Prostate gland (tissue), 2 donors: ENCODE results near the gene ATAD2B. TPM values are rescaled to one million over a fixed set of nuclear protein-coding genes. Genes with fewer than 3 reads are reported as not detected.

Experiments
- DNase-seq: peaks from one replicate; pipeline ENCODE4 v3.0.0-alpha.2; 2019; ENCODE audit warnings: low spot score
- H3K27ac ChIP-seq, 2 donors: fragments of 200-600 bp; sonication (generic); 2 replicates each; pipeline ENCODE4 v1.5.1; 2017 to 2019
- H3K27me3 ChIP-seq: fragments of 200-600 bp; sonication (generic); replicated peaks from 2 replicates; pipeline ENCODE4 v1.5.1; 2019; ENCODE audit not compliant: insufficient read depth
- H3K36me3 ChIP-seq, 2 donors: fragments of 200-600 bp; sonication (generic); 1 replicate in 1 of 2; 2 replicates in 1 of 2; pipeline versions ENCODE4 v1.5.1 to v1.8.1; 2017 to 2019
- H3K4me1 ChIP-seq: fragments of 200-600 bp; sonication (generic); replicated peaks from 2 replicates; pipeline ENCODE4 v1.5.1; 2019
- H3K4me3 ChIP-seq, 2 donors: fragments of 200-600 bp; sonication (generic); 2 replicates each; pipeline ENCODE4 v1.5.1; 2017 to 2019
- H3K9me3 ChIP-seq: fragments of 200-600 bp; sonication (generic); 2 replicates; pipeline ENCODE4 v1.5.1; 2017
- CTCF ChIP-seq, 4 experiments: fragments of 200-600 bp in 2 of 4; fragments of 450-650 bp in 2 of 4; sonication (generic) in 2 of 4; IDR thresholded peaks; 1 replicate in 3 of 4; 2 replicates in 1 of 4; pipeline ENCODE4 v1.5.1; 2016 to 2019; ENCODE audit warnings: antibody characterized with exemption in 4 of 4, mild to moderate bottlenecking in 2 of 4, moderate library complexity in 2 of 4
- POLR2A ChIP-seq: fragments of 450-650 bp; IDR thresholded peaks from one replicate; pipeline ENCODE4 v1.6.1; 2016; ENCODE audit warnings: antibody characterized with exemption, mild to moderate bottlenecking
- POLR2AphosphoS5 ChIP-seq: sonication (generic); formaldehyde crosslinking; IDR thresholded peaks from one replicate; pipeline ENCODE4 v1.6.1; 2017; ENCODE audit warnings: antibody characterized with exemption
- WGBS: methylation state at CpG from one replicate; pipeline ENCODE4 v1.1.5; 2018; 5-methylcytosine and 5-hydroxymethylcytosine counted together
- intact Hi-C: fragments of 100-400 bp; cut with DNase I; formaldehyde crosslinking; loops from one replicate; pipeline ENCODE4 v1.14.2; 2022
- total RNA-seq, 2 donors: library from RNA; depleted of rRNA; stranded (reverse); fragments of >200 nt; gene quantifications; one replicate each; pipeline ENCODE4 v1.1.0, GENCODE V29; 2016

ATAD2B gene
- total RNA-seq, 2 donors from 2014 or later = 12.2 to 16.9 TPM

GRCh38 chr2:23803965-23804542 lies 122.9 kb downstream of the ATAD2B start:
- no peaks in the 10 kb centered on the region for H3K27me3 ChIP-seq
- H3K36me3 ChIP-seq = no peaks in the 10 kb centered on the region
- H3K4me3 ChIP-seq = no peak overlapping the region
- no peaks in the 10 kb centered on the region for H3K9me3 ChIP-seq
- H3K4me1 ChIP-seq = no peaks in the 10 kb centered on the region
- TF ChIP-seq POLR2A = no peak
- no peak for TF ChIP-seq POLR2AphosphoS5
- no peak for TF ChIP-seq CTCF (IDR thresholded peaks at IDR 0.05)
- intact Hi-C loops = no loop called here
- H3K27ac ChIP-seq = no peak overlapping the region
- no peak for DNase-seq
- WGBS = 57% methylated on average over 5 of the region's 5 CpGs

- DNase-seq = no peak
- H3K9me3 ChIP-seq = no peaks in the 10 kb centered on the region
- no peaks in the 10 kb centered on the region for H3K27me3 ChIP-seq
- no peak overlapping the region for H3K27ac ChIP-seq
- WGBS = 76% methylated on average over 5 of the region's 5 CpGs
- no peak overlapping the region for H3K4me3 ChIP-seq
- no peaks in the 10 kb centered on the region for H3K4me1 ChIP-seq
- no peak for TF ChIP-seq CTCF (IDR thresholded peaks at IDR 0.05)
- TF ChIP-seq POLR2AphosphoS5 = no peak
- no peak for TF ChIP-seq POLR2A
- intact Hi-C loops = no loop called here
- H3K36me3 ChIP-seq = no peaks in the 10 kb centered on the region
Observed at GRCh38 chr2:23803264-23803964, 123.5 kb downstream of the ATAD2B start.

GRCh38 chr2:23801396-23801795 lies 125.5 kb downstream of the ATAD2B start:
- no peaks in the 10 kb centered on the region for H3K36me3 ChIP-seq
- no peaks in the 10 kb centered on the region for H3K27me3 ChIP-seq
- H3K4me1 ChIP-seq = no peaks in the 10 kb centered on the region
- H3K4me3 ChIP-seq = no peak overlapping the region
- DNase-seq = no peak
- no peaks in the 10 kb centered on the region for H3K9me3 ChIP-seq
- WGBS = 62% methylated on average over 1 of the region's 1 CpG
- no peak overlapping the region for H3K27ac ChIP-seq
- intact Hi-C loops = no loop called here
- no peak for TF ChIP-seq POLR2A
- no peak for TF ChIP-seq CTCF (IDR thresholded peaks at IDR 0.05)
- no peak for TF ChIP-seq POLR2AphosphoS5

GRCh38 chr2:23794234-23794633 lies 132.7 kb downstream of the ATAD2B start:
- H3K27ac ChIP-seq = no peak overlapping the region
- intact Hi-C loops = no loop called here
- H3K4me3 ChIP-seq = no peak overlapping the region
- TF ChIP-seq POLR2AphosphoS5 (no peak), POLR2A (no peak), CTCF (IDR thresholded peaks at IDR 0.05) (no peak)
- H3K27me3 ChIP-seq = no peaks in the 10 kb centered on the region
- no peaks in the 10 kb centered on the region for H3K9me3 ChIP-seq
- no peaks in the 10 kb centered on the region for H3K4me1 ChIP-seq
- WGBS = 100% methylated on average over 1 of the region's 1 CpG
- no peak for DNase-seq
- H3K36me3 ChIP-seq = no peaks in the 10 kb centered on the region

GRCh38 chr2:23793476-23793875 lies 133.4 kb downstream of the ATAD2B start:
- DNase-seq = no peak
- TF ChIP-seq CTCF (IDR thresholded peaks at IDR 0.05) = no peak
- no peak for TF ChIP-seq POLR2A
- TF ChIP-seq POLR2AphosphoS5 = no peak
- H3K27ac ChIP-seq = no peak overlapping the region
- 78% methylated on average over 2 of the region's 2 CpGs for WGBS
- no peaks in the 10 kb centered on the region for H3K4me1 ChIP-seq
- no peaks in the 10 kb centered on the region for H3K9me3 ChIP-seq
- no peaks in the 10 kb centered on the region for H3K27me3 ChIP-seq
- intact Hi-C loops = no loop called here
- H3K36me3 ChIP-seq = no peaks in the 10 kb centered on the region
- H3K4me3 ChIP-seq = no peak overlapping the region
